Suprapubic skin (tissue), 4 donors: ENCODE results near the gene UQCRQ. TPM values are rescaled to one million over a fixed set of nuclear protein-coding genes. Genes with fewer than 3 reads are reported as not detected.

Experiments
- DNase-seq, 2 donors: peaks; one replicate each; pipeline ENCODE4 v3.0.0-alpha.2; 2019; ENCODE audit warnings: low spot score in 2 of 2
- H3K27ac ChIP-seq: fragments of 200-600 bp; sonication (generic); one replicate; pipeline ENCODE4 v1.5.1; 2019
- H3K27me3 ChIP-seq: fragments of 200-600 bp; sonication (generic); one replicate; pipeline ENCODE4 v1.5.1; 2019
- H3K36me3 ChIP-seq: fragments of 200-600 bp; sonication (generic); one replicate; pipeline ENCODE4 v1.5.1; 2019
- H3K4me1 ChIP-seq: fragments of 200-600 bp; sonication (generic); one replicate; pipeline ENCODE4 v1.5.1; 2019
- H3K4me3 ChIP-seq: fragments of 200-600 bp; sonication (generic); one replicate; pipeline ENCODE4 v1.5.1; 2019; ENCODE audit warnings: mild to moderate bottlenecking
- H3K9me3 ChIP-seq: fragments of 200-600 bp; sonication (generic); one replicate; pipeline ENCODE4 v1.5.1; 2019
- EP300 ChIP-seq: sonication (generic); formaldehyde crosslinking; IDR thresholded peaks from one replicate; pipeline ENCODE4 v1.6.1; 2017; ENCODE audit warnings: antibody characterized with exemption
- POLR2A ChIP-seq, 2 donors: fragments of 450-650 bp; IDR thresholded peaks; one replicate each; pipeline ENCODE4 v1.6.1; 2017; ENCODE audit warnings: antibody characterized with exemption in 2 of 2, mild to moderate bottlenecking in 2 of 2, moderate library complexity in 2 of 2
- POLR2AphosphoS5 ChIP-seq, 3 donors: sonication (generic); formaldehyde crosslinking; IDR thresholded peaks; one replicate each; pipeline ENCODE4 v1.6.1; 2017; ENCODE audit warnings: antibody characterized with exemption in 3 of 3
- WGBS: methylation state at CpG from one replicate; pipeline ENCODE4 v1.1.5; 2018; 5-methylcytosine and 5-hydroxymethylcytosine counted together
- total RNA-seq, 4 donors: library from RNA; depleted of rRNA; stranded (reverse); fragments of >200 nt; gene quantifications; one replicate each; pipeline ENCODE4 v1.1.0, GENCODE V29; 2016
- TF ChIP-seq, protein P1 (sequence below), 2 donors: fragments of 200-600 bp in 1 of 2; fragments of 450-650 bp in 1 of 2; sonication (generic) in 1 of 2; IDR thresholded peaks; one replicate each; pipeline ENCODE4 v1.5.1; 2016 to 2019; ENCODE audit warnings: antibody characterized with exemption in 2 of 2, mild to moderate bottlenecking in 1 of 2, moderate library complexity in 1 of 2

The UQCRQ gene
- total RNA-seq, 4 donors from 2014 or later: 124 to 243 (median 161) TPM

- Histone ChIP-seq H3K9me3 (no peaks in the 10 kb centered on the region), H3K27ac (no peak overlapping the region), H3K27me3 (peaks cover 4% of the 10 kb centered on the region), H3K36me3 (no peaks in the 10 kb centered on the region), H3K4me3 (no peak overlapping the region), H3K4me1 (peaks cover 18% of the 10 kb centered on the region)
- no peak for DNase-seq
- TF ChIP-seq POLR2A (IDR thresholded peaks at IDR 0.05) (no peak), EP300 (no peak), POLR2AphosphoS5 (IDR thresholded peaks at IDR 0.05) (no peak)
- TF ChIP-seq, protein P1, sequence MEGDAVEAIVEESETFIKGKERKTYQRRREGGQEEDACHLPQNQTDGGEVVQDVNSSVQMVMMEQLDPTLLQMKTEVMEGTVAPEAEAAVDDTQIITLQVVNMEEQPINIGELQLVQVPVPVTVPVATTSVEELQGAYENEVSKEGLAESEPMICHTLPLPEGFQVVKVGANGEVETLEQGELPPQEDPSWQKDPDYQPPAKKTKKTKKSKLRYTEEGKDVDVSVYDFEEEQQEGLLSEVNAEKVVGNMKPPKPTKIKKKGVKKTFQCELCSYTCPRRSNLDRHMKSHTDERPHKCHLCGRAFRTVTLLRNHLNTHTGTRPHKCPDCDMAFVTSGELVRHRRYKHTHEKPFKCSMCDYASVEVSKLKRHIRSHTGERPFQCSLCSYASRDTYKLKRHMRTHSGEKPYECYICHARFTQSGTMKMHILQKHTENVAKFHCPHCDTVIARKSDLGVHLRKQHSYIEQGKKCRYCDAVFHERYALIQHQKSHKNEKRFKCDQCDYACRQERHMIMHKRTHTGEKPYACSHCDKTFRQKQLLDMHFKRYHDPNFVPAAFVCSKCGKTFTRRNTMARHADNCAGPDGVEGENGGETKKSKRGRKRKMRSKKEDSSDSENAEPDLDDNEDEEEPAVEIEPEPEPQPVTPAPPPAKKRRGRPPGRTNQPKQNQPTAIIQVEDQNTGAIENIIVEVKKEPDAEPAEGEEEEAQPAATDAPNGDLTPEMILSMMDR (IDR thresholded peaks at IDR 0.05): no peak
- WGBS: 96% methylated on average over 3 of the region's 3 CpGs
These were observed 32.4 kb upstream of the UQCRQ start for GRCh38 chr5:132834057-132834456.

DNA sequence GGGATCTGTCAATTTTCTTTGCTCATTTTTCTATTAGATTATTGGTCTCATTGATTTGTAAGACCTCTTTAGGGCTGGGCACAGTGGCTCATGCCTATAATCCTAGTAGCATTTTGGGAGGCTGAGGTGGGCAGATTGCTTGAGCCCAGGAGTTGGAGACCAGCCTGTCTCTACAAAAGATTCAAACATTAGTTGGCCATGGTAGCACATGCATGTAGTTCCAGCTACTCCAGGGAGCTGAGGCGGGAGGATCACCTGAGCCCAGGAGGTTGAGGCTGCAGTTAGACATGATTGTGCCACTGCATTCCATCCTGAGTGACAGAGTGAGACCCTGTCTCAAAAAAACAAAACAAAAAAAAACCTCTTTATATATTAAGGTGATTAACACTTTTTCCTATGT, 29.6 kb upstream of the UQCRQ start:
- no peak overlapping the region for H3K27ac ChIP-seq

GRCh38 chr5:132837868-132838267, 28.6 kb upstream of the UQCRQ start:
- peaks cover 18% of the 10 kb centered on the region for H3K4me1 ChIP-seq
- no peaks in the 10 kb centered on the region for H3K9me3 ChIP-seq
- no peak for DNase-seq
- no peak for TF ChIP-seq POLR2AphosphoS5 (IDR thresholded peaks at IDR 0.05)
- TF ChIP-seq, protein P1 (IDR thresholded peaks at IDR 0.05): no peak
- no peak for TF ChIP-seq POLR2A (IDR thresholded peaks at IDR 0.05)
- TF ChIP-seq EP300: no peak
- H3K4me3 ChIP-seq: no peak overlapping the region
- 62% methylated on average over 2 of the region's 2 CpGs for WGBS
- H3K36me3 ChIP-seq: no peaks in the 10 kb centered on the region
- no peaks in the 10 kb centered on the region for H3K27me3 ChIP-seq
- H3K27ac ChIP-seq: no peak overlapping the region

More for the DNA sequence above, 29.6 kb upstream of the UQCRQ start:
- H3K4me1 ChIP-seq: peaks cover 18% of the 10 kb centered on the region
- no peak overlapping the region for H3K4me3 ChIP-seq
- WGBS: 89% methylated on average over 1 of the region's 1 CpG
- no peaks in the 10 kb centered on the region for H3K36me3 ChIP-seq
- H3K27me3 ChIP-seq: no peaks in the 10 kb centered on the region
- TF ChIP-seq EP300 (no peak), POLR2A (IDR thresholded peaks at IDR 0.05) (no peak), POLR2AphosphoS5 (IDR thresholded peaks at IDR 0.05) (no peak)
- TF ChIP-seq, protein P1 (IDR thresholded peaks at IDR 0.05): no peak
- DNase-seq: no peak
- no peaks in the 10 kb centered on the region for H3K9me3 ChIP-seq

GRCh38 chr5:132838516-132839282, 27.7 kb upstream of the UQCRQ start:
- Histone ChIP-seq H3K36me3 (no peaks in the 10 kb centered on the region), H3K4me1 (peaks cover 18% of the 10 kb centered on the region), H3K27ac (peak overlapping the region; percentile 64), H3K4me3 (no peak overlapping the region), H3K9me3 (no peaks in the 10 kb centered on the region), H3K27me3 (no peaks in the 10 kb centered on the region)
- DNase-seq: no peak
- TF ChIP-seq POLR2AphosphoS5 (IDR thresholded peaks at IDR 0.05): no peak
- TF ChIP-seq, protein P1 (IDR thresholded peaks at IDR 0.05): no peak
- no peak for TF ChIP-seq POLR2A (IDR thresholded peaks at IDR 0.05)
- TF ChIP-seq EP300: no peak
- 63% methylated on average over 3 of the region's 3 CpGs for WGBS

GRCh38 chr5:132839426-132840301, 26.8 kb upstream of the UQCRQ start:
- 56% methylated on average over 8 of the region's 8 CpGs for WGBS

More at GRCh38 chr5:132839426-132840301, 26.8 kb upstream of the UQCRQ start:
- no peak for TF ChIP-seq POLR2AphosphoS5 (IDR thresholded peaks at IDR 0.05)
- TF ChIP-seq, protein P1 (IDR thresholded peaks at IDR 0.05): no peak
- Histone ChIP-seq H3K9me3 (no peaks in the 10 kb centered on the region), H3K36me3 (no peaks in the 10 kb centered on the region), H3K27ac (peak overlapping the region; percentile 64), H3K4me3 (no peak overlapping the region), H3K27me3 (no peaks in the 10 kb centered on the region), H3K4me1 (peaks cover 18% of the 10 kb centered on the region)
- no peak for DNase-seq
